Coronary artery (tissue), 2 donors: ENCODE results near the gene ZNF593OS.

ENCODE experiments used
- DNase-seq: peaks from one replicate; pipeline ENCODE4 v3.0.0-alpha.2; 2017; ENCODE audit warnings: low spot score
- H3K27ac ChIP-seq, 2 donors: fragments of 200-600 bp; sonication (generic); one replicate each; pipeline ENCODE4 v1.5.1; 2016 to 2019
- H3K4me3 ChIP-seq: fragments of 200-600 bp; sonication (generic); 2 replicates; pipeline ENCODE4 v1.5.1; 2016; ENCODE audit warnings: mild to moderate bottlenecking, moderate library complexity
- CTCF ChIP-seq: fragments of 200-600 bp; sonication (generic); IDR thresholded peaks from one replicate; pipeline ENCODE4 v1.5.1; 2019; ENCODE audit warnings: antibody characterized with exemption

ZNF593OS gene

GRCh38 chr1:26132128-26132833, 39.4 kb downstream of the ZNF593OS start:
- Histone ChIP-seq H3K27ac (no peak overlapping the region), H3K4me3 (no peak overlapping the region)
- DNase-seq, result no peak
- no peak for TF ChIP-seq CTCF

- no peak for DNase-seq
- H3K27ac ChIP-seq, result no peak overlapping the region
- no peak for TF ChIP-seq CTCF
- no peak overlapping the region for H3K4me3 ChIP-seq
Measured at GRCh38 chr1:26130695-26131094, 40.9 kb downstream of the ZNF593OS start.

GRCh38 chr1:26129778-26130177, 41.9 kb downstream of the ZNF593OS start:
- no peak overlapping the region for H3K4me3 ChIP-seq

GRCh38 chr1:26127235-26128163, 44.1 kb downstream of the ZNF593OS start:
- Histone ChIP-seq H3K27ac (peak overlapping the region in 1 of 2 donors; percentile 3), H3K4me3 (no peak overlapping the region)
- no peak for TF ChIP-seq CTCF
- DNase-seq, result no peak

More at GRCh38 chr1:26129778-26130177, 41.9 kb downstream of the ZNF593OS start:
- no peak for DNase-seq
- TF ChIP-seq CTCF, result no peak
- H3K27ac ChIP-seq, result no peak overlapping the region

- DNase-seq, result no peak
- H3K4me3 ChIP-seq, result no peak overlapping the region
- no peak overlapping the region for H3K27ac ChIP-seq
- no peak for TF ChIP-seq CTCF
Measured at GRCh38 chr1:26126321-26127084, 45.1 kb downstream of the ZNF593OS start.

- no peak for TF ChIP-seq CTCF
- no peak for DNase-seq
- no peak overlapping the region for H3K27ac ChIP-seq
- no peak overlapping the region for H3K4me3 ChIP-seq
Measured at GRCh38 chr1:26125946-26126320, 45.7 kb downstream of the ZNF593OS start.
